Thyroid gland (tissue), 4 donors: ENCODE data around the gene C10orf71.

ENCODE experiments used
- CTCF ChIP-seq, 6 experiments: fragments of 200-600 bp in 3 of 6; fragments of 450-650 bp in 3 of 6; sonication (generic) in 3 of 6; IDR thresholded peaks; one replicate each; pipeline ENCODE4 v1.5.1; 2016 to 2019; ENCODE audit warnings: antibody characterized with exemption in 6 of 6, mild to moderate bottlenecking in 2 of 6, inconsistent platforms in 1 of 6, moderate library complexity in 1 of 6
- POLR2A ChIP-seq, 2 donors: fragments of 450-650 bp; IDR thresholded peaks; one replicate each; pipeline ENCODE4 v1.6.1; 2017; ENCODE audit warnings: antibody characterized with exemption in 2 of 2, mild to moderate bottlenecking in 2 of 2, moderate library complexity in 1 of 2

GRCh38 chr10:49254556-49255318, 44.2 kb upstream of the C10orf71 start:
- TF ChIP-seq CTCF (IDR thresholded peaks at IDR 0.05) (no peak), POLR2A (IDR thresholded peaks at IDR 0.05) (no peak)
